HepG2 (cell line): ENCODE data around the gene MVK. TPM values are rescaled to one million over a fixed set of nuclear protein-coding genes. Genes with fewer than 3 reads are reported as not detected.

Experiments
- ATF5 ChIP-seq: sonication (generic); formaldehyde crosslinking; IDR thresholded peaks from 2 replicates; pipeline ENCODE4 v1.4.0; 2020; ENCODE audit warnings: mild to moderate bottlenecking, low read depth, missing genetic modification reagents
- KLF12 ChIP-seq: sonication (generic); formaldehyde crosslinking; IDR thresholded peaks from 2 replicates; pipeline ENCODE4 v1.4.0; 2020; ENCODE audit warnings: missing genetic modification reagents, borderline replicate concordance
- TARDBP ChIP-seq: sonication (generic); formaldehyde crosslinking; IDR thresholded peaks from 2 replicates; pipeline ENCODE4 v1.8.0; 2022; ENCODE audit warnings: mild to moderate bottlenecking, missing genetic modification reagents
- TCF7L2 ChIP-seq: IDR thresholded peaks from 2 replicates; pipeline ENCODE4 v1.6.1; 2011; ENCODE audit warnings: mild to moderate bottlenecking, low read depth, low read length, moderate library complexity
- THAP9 ChIP-seq: sonication (generic); formaldehyde crosslinking; IDR thresholded peaks from 2 replicates; pipeline ENCODE4; 2020; ENCODE audit warnings: missing genetic modification reagents, mild to moderate bottlenecking, borderline replicate concordance
- TRIM22 ChIP-seq: fragments of 450-650 bp; IDR thresholded peaks from 2 replicates; pipeline ENCODE4 v1.6.1; 2017
- ZBTB26 ChIP-seq: IDR thresholded peaks from 2 replicates; pipeline ENCODE4 v1.6.1; 2016; ENCODE audit warnings: missing compliant biosample characterization, missing genetic modification reagents, borderline replicate concordance
- ZNF569 ChIP-seq: sonication (generic); formaldehyde crosslinking; IDR thresholded peaks from 2 replicates; pipeline ENCODE4 v1.5.0; 2020; ENCODE audit warnings: mild to moderate bottlenecking, missing genetic modification reagents, moderate library complexity, borderline replicate concordance
- ZNF616 ChIP-seq: sonication (generic); formaldehyde crosslinking; IDR thresholded peaks from 2 replicates; pipeline ENCODE4 v1.5.0; 2020; ENCODE audit warnings: low read depth, mild to moderate bottlenecking, missing genetic modification reagents
- polyA plus RNA-seq, 8 experiments: library from polyadenylated mRNA; depleted of rRNA in 3 of 8; stranded (reverse) in 7 of 8; unstranded in 1 of 8; fragments of >200 nt; fragmentation: Illumina TruSeq in 4 of 8; extraction: Trizol in 4 of 8; gene quantifications; 2 replicates each; pipeline versions ENCODE4 v1.2.1 to v1.2.3, GENCODE V29; 2011 to 2016; ENCODE audit warnings: low read depth in 4 of 8, missing spikeins in 1 of 8, mixed read lengths in 1 of 8; ENCODE audit not compliant: insufficient read depth in 1 of 8
- total RNA-seq, 5 experiments: library from RNA; depleted of rRNA; stranded (reverse); fragments of >200 nt; fragmentation: Illumina TruSeq; extraction: Trizol; gene quantifications; 2 replicates each; pipeline ENCODE4 v1.2.3, GENCODE V29; 2016; ENCODE audit warnings: low read depth in 1 of 5

MVK gene
- total and polyA plus RNA-seq, 2 of the 13 experiments (the other 11 are each of a cell fraction or from before 2014, with no cell fraction given): 11.6 to 66.9 TPM

- TF ChIP-seq TRIM22 (no peak), KLF12 (CRISPR knock-in tag) (no peak), ZBTB26 (CRISPR knock-in tag) (no peak), THAP9 (CRISPR knock-in tag) (no peak), ZNF569 (CRISPR knock-in tag) (no peak), ATF5 (CRISPR knock-in tag) (no peak), ZNF616 (CRISPR knock-in tag) (no peak), TARDBP (CRISPR knock-in tag) (no peak), TCF7L2 (no peak)
Observed at GRCh38 chr12:109545826-109546225, 27.8 kb upstream of the MVK start (continued).
